Gastrocnemius medialis (tissue), 4 donors: Measurements from ENCODE around the gene ASAP2. TPM values are rescaled to one million over a fixed set of nuclear protein-coding genes. Genes with fewer than 3 reads are reported as not detected.

Experiments used
- ATAC-seq, 2 donors: fragments of 150-250 bp; one replicate each; pipeline ENCODE4 v1.9.1; 2016
- DNase-seq, 2 donors: peaks; one replicate each; pipeline ENCODE4 v3.0.0-alpha.2; 2019
- H3K27ac ChIP-seq, 4 donors: fragments of 200-600 bp; sonication (generic); 1 replicate in 1 of 4; 2 replicates in 3 of 4; pipeline ENCODE4 v1.5.1; 2016 to 2018; ENCODE audit warnings: mild to moderate bottlenecking in 2 of 4, moderate library complexity in 1 of 4
- H3K27me3 ChIP-seq, 3 donors: fragments of 200-600 bp; sonication (generic) in 2 of 3; 1 replicate in 1 of 3; 2 replicates in 2 of 3; pipeline versions ENCODE4 v1.5.1 to v1.6.0; 2016 to 2019; ENCODE audit warnings: mild to moderate bottlenecking in 1 of 3, moderate library complexity in 1 of 3
- H3K36me3 ChIP-seq, 2 donors: fragments of 200-600 bp; sonication (generic) in 1 of 2; one replicate each; pipeline ENCODE4 v1.5.1; 2017 to 2018
- H3K4me1 ChIP-seq, 2 donors: fragments of 200-600 bp; sonication (generic) in 1 of 2; one replicate each; pipeline ENCODE4 v1.5.1; 2016 to 2017; ENCODE audit warnings: mild to moderate bottlenecking in 2 of 2
- H3K4me3 ChIP-seq, 4 donors: fragments of 200-600 bp; sonication (generic) in 3 of 4; 1 replicate in 1 of 4; 2 replicates in 3 of 4; pipeline ENCODE4 v1.5.1; 2016 to 2019; ENCODE audit warnings: mild to moderate bottlenecking in 2 of 4
- H3K9me3 ChIP-seq, 3 donors: fragments of 200-600 bp; sonication (generic) in 2 of 3; 1 replicate in 1 of 3; 2 replicates in 2 of 3; pipeline ENCODE4 v1.5.1; 2016 to 2019
- CTCF ChIP-seq, 5 experiments: fragments of 450-650 bp in 3 of 5; fragments of 200-600 bp in 2 of 5; sonication (generic) in 2 of 5; IDR thresholded peaks in 4 of 5; conservative IDR thresholded peaks in 1 of 5; 1 replicate in 4 of 5; 2 replicates in 1 of 5; pipeline ENCODE4 v1.5.1; 2016 to 2019; ENCODE audit warnings: antibody characterized with exemption in 5 of 5, mild to moderate bottlenecking in 3 of 5, moderate library complexity in 3 of 5
- POLR2A ChIP-seq, 2 donors: fragments of 450-650 bp; IDR thresholded peaks; one replicate each; pipeline ENCODE4 v1.6.1; 2017; ENCODE audit warnings: antibody characterized with exemption in 2 of 2, mild to moderate bottlenecking in 2 of 2, moderate library complexity in 2 of 2
- in situ Hi-C, 4 donors: fragments of 200-750 bp; cut with MboI; loops; one replicate each; pipeline versions ENCODE4 v1.15.0 to v1.8.0; 2017; ENCODE audit warnings: low sequenced_read_pairs in 4 of 4
- intact Hi-C: fragments of 100-400 bp; cut with DNase I; formaldehyde crosslinking; loops from one replicate; pipeline ENCODE4 v1.15.1; 2023; ENCODE audit warnings: low total_unique reads
- total RNA-seq, 4 donors: library from RNA; depleted of rRNA; stranded (reverse); fragments of >200 nt; gene quantifications; one replicate each; pipeline versions ENCODE4 v1.1.0 to v1.2.3, GENCODE V29; 2016

ASAP2 gene
- total RNA-seq: 1 to 10 TPM; 1.9 to 4.0 (median 3.4) TPM

GRCh38 chr2:9205963-9206948 lies at the start of gene ASAP2:
TSS of gene ASAP2 (plus strand) at chr2:9206812. CDS start at chr2:9207105, 293 bp downstream.
- intact Hi-C loops (loop anchor here (1.0 to 10.0 kb wide), 6 partner anchors 51 to 216 kb away; partner anchors contain the start of genes CPSF3, ITGB1BP1 and MBOAT2), in situ Hi-C loops (loop anchor here in 2 of 4 donors (10.0 kb wide), 1 partner anchor 129 kb away; no protein-coding TSS in a partner anchor)
- peaks cover 0 to 25% of the 10 kb centered on the region in 2 donors for H3K4me1 ChIP-seq
- peak; percentile 79 to 80 for ATAC-seq
- H3K36me3 ChIP-seq: no peaks in the 10 kb centered on the region
- H3K27ac ChIP-seq: peak within 1 kb of the TSS; percentile 62 to 81 (median 74)
- DNase-seq: peak in 1 of 2 donors; percentile 33
- peak within 1 kb of the TSS; percentile 55 to 71 (median 67) for H3K4me3 ChIP-seq
- TF ChIP-seq POLR2A (IDR thresholded peaks at IDR 0.05): peak; percentile 29 to 34
- TF ChIP-seq CTCF (IDR thresholded peaks at IDR 0.05 in 4 of 5, conservative IDR thresholded peaks at IDR 0.05 in 1 of 5): peak; percentile 66 to 82 (median 80)
- no peaks in the 10 kb centered on the region for H3K9me3 ChIP-seq
- H3K27me3 ChIP-seq: peaks cover 0 to 8% (median 3%) of the 10 kb centered on the region in 3 donors

GRCh38 chr2:9158786-9159779 lies 47.5 kb upstream of the ASAP2 start:
- Histone ChIP-seq H3K27me3 (no peaks in the 10 kb centered on the region), H3K27ac (no peak overlapping the region), H3K4me3 (no peak overlapping the region), H3K9me3 (no peaks in the 10 kb centered on the region), H3K4me1 (no peaks in the 10 kb centered on the region), H3K36me3 (no peaks in the 10 kb centered on the region)
- TF ChIP-seq POLR2A (IDR thresholded peaks at IDR 0.05) (no peak), CTCF (IDR thresholded peaks at IDR 0.05 in 4 of 5, conservative IDR thresholded peaks at IDR 0.05 in 1 of 5) (no peak)
- in situ Hi-C loops: no loop called here
- no peak for DNase-seq
- no peak for ATAC-seq
- intact Hi-C loops: no loop called here

- no peak for ATAC-seq
- no peak for DNase-seq
- Histone ChIP-seq H3K36me3 (no peaks in the 10 kb centered on the region), H3K4me3 (no peak overlapping the region), H3K4me1 (no peaks in the 10 kb centered on the region), H3K9me3 (no peaks in the 10 kb centered on the region), H3K27ac (no peak overlapping the region), H3K27me3 (no peaks in the 10 kb centered on the region)
- TF ChIP-seq POLR2A (IDR thresholded peaks at IDR 0.05) (no peak), CTCF (IDR thresholded peaks at IDR 0.05 in 4 of 5, conservative IDR thresholded peaks at IDR 0.05 in 1 of 5) (no peak)
- intact Hi-C loops (no loop called here), in situ Hi-C loops (no loop called here)
Observed at GRCh38 chr2:9160732-9161131, 45.9 kb upstream of the ASAP2 start.

- Histone ChIP-seq H3K4me3 (no peak overlapping the region), H3K27ac (no peak overlapping the region), H3K9me3 (no peaks in the 10 kb centered on the region), H3K36me3 (no peaks in the 10 kb centered on the region), H3K27me3 (no peaks in the 10 kb centered on the region), H3K4me1 (no peaks in the 10 kb centered on the region)
- intact Hi-C loops (no loop called here), in situ Hi-C loops (no loop called here)
- DNase-seq (no peak), ATAC-seq (no peak)
- TF ChIP-seq CTCF (IDR thresholded peaks at IDR 0.05 in 4 of 5, conservative IDR thresholded peaks at IDR 0.05 in 1 of 5) (no peak), POLR2A (IDR thresholded peaks at IDR 0.05) (no peak)
Observed at GRCh38 chr2:9162841-9163240, 43.8 kb upstream of the ASAP2 start.
